Transverse colon (tissue), 4 donors: ENCODE measurements around the gene CKM. TPM values are rescaled to one million over a fixed set of nuclear protein-coding genes. Genes with fewer than 3 reads are reported as not detected.

Experiments used
- DNase-seq: peaks from one replicate; pipeline ENCODE4 v3.0.0-alpha.2; 2019
- H3K27ac ChIP-seq, 4 donors: fragments of 200-600 bp; sonication (generic); 2 replicates each; pipeline ENCODE4 v1.5.1; 2016 to 2018; ENCODE audit warnings: inconsistent platforms in 4 of 4
- H3K27me3 ChIP-seq: fragments of 200-600 bp; sonication (generic); 2 replicates; pipeline ENCODE4 v1.5.1; 2017; ENCODE audit warnings: inconsistent platforms
- H3K36me3 ChIP-seq, 4 donors: fragments of 200-600 bp; sonication (generic); 2 replicates each; pipeline ENCODE4 v1.5.1; 2017 to 2019; ENCODE audit warnings: inconsistent platforms in 4 of 4
- H3K4me1 ChIP-seq, 4 donors: fragments of 200-600 bp; sonication (generic); 2 replicates each; pipeline ENCODE4 v1.5.1; 2017 to 2020; ENCODE audit warnings: inconsistent platforms in 4 of 4
- H3K4me3 ChIP-seq, 4 donors: fragments of 200-600 bp; sonication (generic); 1 replicate in 1 of 4; 2 replicates in 3 of 4; pipeline versions ENCODE4 v1.5.1 to v1.6.1; 2017 to 2019; ENCODE audit warnings: inconsistent platforms in 4 of 4
- H3K9me3 ChIP-seq, 2 donors: fragments of 200-600 bp; sonication (generic); 2 replicates each; pipeline ENCODE4 v1.5.1; 2017 to 2019; ENCODE audit warnings: inconsistent platforms in 2 of 2
- CTCF ChIP-seq, 5 experiments: fragments of 200-600 bp in 3 of 5; fragments of 450-650 bp in 2 of 5; sonication (generic) in 3 of 5; IDR thresholded peaks; 1 replicate in 2 of 5; 2 replicates in 3 of 5; pipeline ENCODE4 v1.5.1; 2016 to 2017; ENCODE audit warnings: antibody characterized with exemption in 5 of 5, inconsistent platforms in 3 of 5, mild to moderate bottlenecking in 2 of 5, moderate library complexity in 1 of 5
- EP300 ChIP-seq: sonication (generic); formaldehyde crosslinking; IDR thresholded peaks from one replicate; pipeline ENCODE4 v1.6.1; 2017; ENCODE audit warnings: antibody characterized with exemption, low read depth
- POLR2A ChIP-seq: fragments of 450-650 bp; IDR thresholded peaks from one replicate; pipeline ENCODE4 v1.6.1; 2016; ENCODE audit warnings: antibody characterized with exemption, mild to moderate bottlenecking, moderate library complexity
- POLR2AphosphoS5 ChIP-seq, 3 donors: sonication (generic); formaldehyde crosslinking; IDR thresholded peaks; one replicate each; pipeline ENCODE4 v1.6.1; 2016; ENCODE audit warnings: antibody characterized with exemption in 3 of 3
- WGBS, 2 donors: methylation state at CpG; one replicate each; pipeline ENCODE4 v1.1.5; 2018; ENCODE audit warnings: low coverage in 1 of 2; 5-methylcytosine and 5-hydroxymethylcytosine counted together
- in situ Hi-C, 4 donors: fragments of 200-750 bp; cut with MboI; loops; one replicate each; pipeline versions ENCODE4 v1.15.0 to v1.15.1; 2017; ENCODE audit warnings: low sequenced_read_pairs in 3 of 4, low pct_ligation_motif_present in 1 of 4, low pct_unique_long_range_greater_than_20kb in 1 of 4
- intact Hi-C: fragments of 100-400 bp; cut with DNase I; formaldehyde crosslinking; loops from one replicate; pipeline ENCODE4 v1.15.1; 2023; ENCODE audit warnings: low total_unique reads
- total RNA-seq, 4 donors: library from RNA; depleted of rRNA; stranded (reverse); fragments of >200 nt; gene quantifications; one replicate each; pipeline ENCODE4 v1.1.0, GENCODE V29; 2016

CKM gene
- total RNA-seq, 4 donors from 2014 or later, result 4.0 to 32.2 (median 27.9) TPM; not detected in 1

GRCh38 chr19:45276284-45276687, 46.4 kb downstream of the CKM start:
- in situ Hi-C loops, result no loop called here
- no peak for DNase-seq

GRCh38 chr19:45275370-45275971, 47.2 kb downstream of the CKM start:
- no peak for TF ChIP-seq EP300
- TF ChIP-seq CTCF (IDR thresholded peaks at IDR 0.05), result no peak
- TF ChIP-seq POLR2AphosphoS5 (IDR thresholded peaks at IDR 0.05), result no peak
- no peak for TF ChIP-seq POLR2A

More at GRCh38 chr19:45276284-45276687, 46.4 kb downstream of the CKM start:
- Histone ChIP-seq H3K36me3 (peaks cover 0 to 9% (median 2%) of the 10 kb centered on the region in 4 donors), H3K9me3 (no peaks in the 10 kb centered on the region), H3K27ac (no peak overlapping the region), H3K4me3 (no peak overlapping the region), H3K27me3 (no peaks in the 10 kb centered on the region), H3K4me1 (no peaks in the 10 kb centered on the region)
- no peak for TF ChIP-seq POLR2AphosphoS5 (IDR thresholded peaks at IDR 0.05)
- TF ChIP-seq CTCF (IDR thresholded peaks at IDR 0.05), result no peak
- TF ChIP-seq POLR2A, result no peak
- no peak for TF ChIP-seq EP300
- intact Hi-C loops, result no loop called here
- WGBS, 2 donors, result 86 to 91% methylated on average over 4 to 7 of the region's 7 CpGs

GRCh38 chr19:45273521-45273855, 49.2 kb downstream of the CKM start:
- no peaks in the 10 kb centered on the region for H3K27me3 ChIP-seq
- no peak for DNase-seq
- no peaks in the 10 kb centered on the region for H3K4me1 ChIP-seq
- H3K27ac ChIP-seq, result no peak overlapping the region
- peaks cover 0 to 10% (median 2%) of the 10 kb centered on the region in 4 donors for H3K36me3 ChIP-seq
- no peak overlapping the region for H3K4me3 ChIP-seq
- intact Hi-C loops (no loop called here), in situ Hi-C loops (no loop called here)
- TF ChIP-seq CTCF (IDR thresholded peaks at IDR 0.05), result no peak
- no peak for TF ChIP-seq POLR2AphosphoS5 (IDR thresholded peaks at IDR 0.05)
- TF ChIP-seq EP300, result no peak
- TF ChIP-seq POLR2A, result no peak
- 95 to 96% methylated on average over 13 to 14 of the region's 14 CpGs for WGBS, 2 donors
- H3K9me3 ChIP-seq, result no peaks in the 10 kb centered on the region

More at GRCh38 chr19:45275370-45275971, 47.2 kb downstream of the CKM start:
- intact Hi-C loops, result no loop called here
- H3K4me1 ChIP-seq, result no peaks in the 10 kb centered on the region
- DNase-seq, result no peak
- H3K4me3 ChIP-seq, result no peak overlapping the region
- no peaks in the 10 kb centered on the region for H3K9me3 ChIP-seq
- no peaks in the 10 kb centered on the region for H3K27me3 ChIP-seq
- H3K36me3 ChIP-seq, result peaks cover 0 to 10% (median 2%) of the 10 kb centered on the region in 4 donors
- WGBS, 2 donors, result 73 to 93% methylated on average over 8 to 12 of the region's 12 CpGs
- in situ Hi-C loops, result no loop called here
- no peak overlapping the region for H3K27ac ChIP-seq

GRCh38 chr19:45271735-45272108, 51.0 kb downstream of the CKM start:
- in situ Hi-C loops, result no loop called here
- no peaks in the 10 kb centered on the region for H3K9me3 ChIP-seq
- TF ChIP-seq POLR2A (no peak), CTCF (IDR thresholded peaks at IDR 0.05) (no peak), EP300 (no peak), POLR2AphosphoS5 (IDR thresholded peaks at IDR 0.05) (no peak)

More at GRCh38 chr19:45271735-45272108, 51.0 kb downstream of the CKM start:
- no peaks in the 10 kb centered on the region for H3K27me3 ChIP-seq
- H3K4me3 ChIP-seq, result no peak overlapping the region
- H3K36me3 ChIP-seq, result peaks cover 0 to 10% (median 2%) of the 10 kb centered on the region in 4 donors
- no peaks in the 10 kb centered on the region for H3K4me1 ChIP-seq
- H3K27ac ChIP-seq, result no peak overlapping the region
- DNase-seq, result no peak
- intact Hi-C loops, result no loop called here
- WGBS, 2 donors, result 85% methylated on average over 7 of the region's 7 CpGs; no CpG with 5 or more reads in 1 of the 2 donors
